OCI-LY7 (cell line): ENCODE data around the gene RNF222. TPM values are rescaled to one million over a fixed set of nuclear protein-coding genes. Genes with fewer than 3 reads are reported as not detected.

ENCODE experiments used
- BruUV-seq: library from RNA; stranded (reverse); fragments of 400-500 nt; replicated peaks from 2 replicates; lab custom pipeline; 2021; lab: Mats Ljungman, UMichigan
- CTCF ChIA-PET: fragments of 300-600 bp; sonication (Branson Sonifier 250); formaldehyde crosslinking; loops from one replicate; lab custom pipeline; 2022; ENCODE audit warnings: antibody characterized with exemption; ENCODE audit not compliant: unreplicated experiment; lab: Charles Lee
- POLR2A ChIA-PET: fragments of 300-600 bp; sonication (Branson Sonifier 250); formaldehyde crosslinking; loops from one replicate; lab custom pipeline; 2022; ENCODE audit warnings: antibody characterized with exemption; lab: Charles Lee
- DNase-seq: peaks from one replicate; pipeline ENCODE4 v3.0.0-alpha.2; 2015; ENCODE audit warnings: low spot score
- H2AFZ ChIP-seq: fragments of 200-600 bp; sonication (generic), shearing (Covaris generic); 2 replicates; pipeline ENCODE4 v1.6.1; 2014; ENCODE audit warnings: mild to moderate bottlenecking, antibody characterized with exemption, low read length, moderate library complexity
- H3K27ac ChIP-seq: fragments of 200-600 bp; sonication (generic); 2 replicates; pipeline ENCODE4 v1.5.1; 2014; ENCODE audit warnings: mixed run types, low read depth, mild to moderate bottlenecking, moderate library complexity, low read length, inconsistent platforms; ENCODE audit not compliant: poor library complexity, severe bottlenecking
- H3K36me3 ChIP-seq: fragments of 200-600 bp; sonication (generic); 2 replicates; pipeline ENCODE4 v1.6.1; 2014; ENCODE audit warnings: mild to moderate bottlenecking, antibody characterized with exemption, low read length, moderate library complexity, mixed read lengths; ENCODE audit not compliant: insufficient read depth
- H3K4me1 ChIP-seq: fragments of 200-600 bp; sonication (generic); 2 replicates; pipeline ENCODE4 v1.5.1; 2014; ENCODE audit warnings: mild to moderate bottlenecking, low read length; ENCODE audit not compliant: insufficient read depth, poor library complexity, severe bottlenecking
- H3K4me2 ChIP-seq: fragments of 200-600 bp; sonication (generic); 2 replicates; pipeline ENCODE4 v1.6.1; 2014; ENCODE audit warnings: mild to moderate bottlenecking, low read length
- H3K4me3 ChIP-seq: fragments of 200-600 bp; sonication (generic); 2 replicates; pipeline ENCODE4 v1.5.1; 2014; ENCODE audit warnings: mild to moderate bottlenecking, low read depth, low read length; ENCODE audit not compliant: poor library complexity, severe bottlenecking
- H3K79me2 ChIP-seq: fragments of 200-600 bp; sonication (generic); 2 replicates; pipeline ENCODE4 v1.6.1; 2016; ENCODE audit warnings: low read depth, mild to moderate bottlenecking, low read length, moderate library complexity, mixed read lengths; ENCODE audit not compliant: insufficient read depth
- H3K9me2 ChIP-seq: fragments of 200-600 bp; sonication (generic); 2 replicates; pipeline ENCODE4 v1.6.1; 2016; ENCODE audit warnings: mild to moderate bottlenecking, low read length, mixed read lengths; ENCODE audit not compliant: insufficient read depth
- H3K9me3 ChIP-seq: fragments of 200-600 bp; sonication (generic); 2 replicates; pipeline ENCODE4 v1.6.1; 2014; ENCODE audit warnings: mild to moderate bottlenecking, mixed run types, low read length, mixed read lengths
- H4K20me1 ChIP-seq: fragments of 200-600 bp; sonication (generic); 2 replicates; pipeline ENCODE4 v1.6.1; 2014; ENCODE audit warnings: mild to moderate bottlenecking, antibody characterized with exemption, low read length, moderate library complexity, mixed read lengths; ENCODE audit not compliant: insufficient read depth
- EZH2phosphoT487 ChIP-seq: fragments of 200-600 bp; sonication (generic); IDR thresholded peaks from 2 replicates; pipeline ENCODE4 v1.6.1; 2018; ENCODE audit warnings: low read depth, borderline replicate concordance, mild to moderate bottlenecking, mixed run types, antibody characterized with exemption, low read length, moderate library complexity, mixed read lengths
- intact Hi-C: fragments of 100-400 bp; cut with micrococcal nuclease; formaldehyde crosslinking; loops from one replicate; pipeline ENCODE4 v1.10.0; 2022; ENCODE audit not compliant: unreplicated experiment
- total RNA-seq, 2 experiments: library from RNA; depleted of rRNA in 1 of 2; stranded (reverse); fragments of >200 nt in 1 of 2; shearing (Covaris generic) in 1 of 2; gene quantifications; 2 replicates each; pipeline ENCODE4 v1.2.3, GENCODE V29; 2014 to 2022
- TF ChIP-seq, protein P1 (sequence below): fragments of 200-600 bp; sonication (generic); conservative IDR thresholded peaks from 2 replicates; pipeline ENCODE4 v1.5.1; 2014; ENCODE audit warnings: mild to moderate bottlenecking, antibody characterized with exemption, low read length, moderate library complexity, mixed read lengths

The RNF222 gene
- total RNA-seq, 2 experiments from 2014 or later = 0.06 to 0.15 TPM

DNA sequence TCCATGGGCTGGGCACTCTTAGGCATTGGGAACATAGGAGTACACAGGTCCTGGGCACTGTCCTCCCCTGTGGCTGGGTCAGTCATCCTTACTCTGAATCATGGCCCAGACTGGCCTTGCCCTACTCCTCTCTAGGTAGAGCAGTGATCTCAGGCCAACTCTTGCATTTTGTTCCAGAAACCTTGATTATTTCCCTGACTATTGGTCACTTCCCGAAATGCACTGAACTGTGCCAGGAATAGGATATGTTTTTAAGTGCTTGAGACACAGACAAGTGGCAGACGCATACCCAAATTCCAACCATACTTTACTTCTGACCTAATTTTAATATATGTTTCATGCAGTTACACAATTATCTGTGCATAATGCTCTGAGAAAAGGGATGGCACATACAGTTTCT lies 31.4 kb downstream of the RNF222 start:
- no TSS peak for BruUV-seq
- H4K20me1 ChIP-seq = no peaks in the 10 kb centered on the region
- no peak for DNase-seq
- peaks cover 6% of the 10 kb centered on the region; the same call in 1 of the 2 replicates for H3K36me3 ChIP-seq
- no peaks in the 10 kb centered on the region for H3K79me2 ChIP-seq
- TF ChIP-seq, protein P1, sequence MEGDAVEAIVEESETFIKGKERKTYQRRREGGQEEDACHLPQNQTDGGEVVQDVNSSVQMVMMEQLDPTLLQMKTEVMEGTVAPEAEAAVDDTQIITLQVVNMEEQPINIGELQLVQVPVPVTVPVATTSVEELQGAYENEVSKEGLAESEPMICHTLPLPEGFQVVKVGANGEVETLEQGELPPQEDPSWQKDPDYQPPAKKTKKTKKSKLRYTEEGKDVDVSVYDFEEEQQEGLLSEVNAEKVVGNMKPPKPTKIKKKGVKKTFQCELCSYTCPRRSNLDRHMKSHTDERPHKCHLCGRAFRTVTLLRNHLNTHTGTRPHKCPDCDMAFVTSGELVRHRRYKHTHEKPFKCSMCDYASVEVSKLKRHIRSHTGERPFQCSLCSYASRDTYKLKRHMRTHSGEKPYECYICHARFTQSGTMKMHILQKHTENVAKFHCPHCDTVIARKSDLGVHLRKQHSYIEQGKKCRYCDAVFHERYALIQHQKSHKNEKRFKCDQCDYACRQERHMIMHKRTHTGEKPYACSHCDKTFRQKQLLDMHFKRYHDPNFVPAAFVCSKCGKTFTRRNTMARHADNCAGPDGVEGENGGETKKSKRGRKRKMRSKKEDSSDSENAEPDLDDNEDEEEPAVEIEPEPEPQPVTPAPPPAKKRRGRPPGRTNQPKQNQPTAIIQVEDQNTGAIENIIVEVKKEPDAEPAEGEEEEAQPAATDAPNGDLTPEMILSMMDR = no peak
- TF ChIP-seq EZH2phosphoT487 = no peak
- H3K4me2 ChIP-seq = no peak overlapping the region
- intact Hi-C loops = no loop called here
- no peaks in the 10 kb centered on the region for H3K9me3 ChIP-seq
- H3K27ac ChIP-seq = no peak overlapping the region
- H3K4me1 ChIP-seq = no peaks in the 10 kb centered on the region
- CTCF ChIA-PET = no interaction called here
- POLR2A ChIA-PET = no interaction called here
- no peaks in the 10 kb centered on the region for H3K9me2 ChIP-seq
- H3K4me3 ChIP-seq = no peak overlapping the region
- H2AFZ ChIP-seq = no peak overlapping the region

DNA sequence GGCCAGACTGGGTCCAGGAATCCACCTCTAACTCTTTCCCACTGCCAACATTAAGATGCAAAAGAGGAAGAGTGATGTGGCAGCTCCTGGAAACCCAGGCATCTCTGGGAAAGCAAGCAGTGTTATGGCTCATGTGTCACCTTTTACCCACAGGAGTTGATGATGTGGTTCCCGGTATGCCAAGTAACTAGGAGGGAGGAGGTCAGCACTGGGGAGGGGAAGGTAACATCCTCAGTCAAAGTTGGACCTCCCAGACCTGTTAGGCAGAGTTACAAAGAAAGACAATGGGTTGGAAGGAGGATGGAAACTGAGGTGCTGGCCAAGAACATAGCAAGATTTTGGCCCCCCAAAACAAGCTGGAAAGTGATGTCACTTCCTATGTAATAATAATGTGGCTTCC lies 32.5 kb downstream of the RNF222 start:
- H3K79me2 ChIP-seq = no peaks in the 10 kb centered on the region
- H3K9me2 ChIP-seq = no peaks in the 10 kb centered on the region
- no peaks in the 10 kb centered on the region for H3K4me1 ChIP-seq
- H4K20me1 ChIP-seq = no peaks in the 10 kb centered on the region
- H3K9me3 ChIP-seq = no peaks in the 10 kb centered on the region
- DNase-seq = no peak
- ChIA-PET POLR2A (no interaction called here), CTCF (no interaction called here)
- H2AFZ ChIP-seq = no peak overlapping the region
- intact Hi-C loops = no loop called here
- BruUV-seq = no TSS peak
- peaks cover 6% of the 10 kb centered on the region; the same call in 1 of the 2 replicates for H3K36me3 ChIP-seq
- TF ChIP-seq, protein P1 = no peak
- no peak for TF ChIP-seq EZH2phosphoT487
- no peak overlapping the region for H3K4me2 ChIP-seq
- H3K4me3 ChIP-seq = no peak overlapping the region
- H3K27ac ChIP-seq = no peak overlapping the region

DNA sequence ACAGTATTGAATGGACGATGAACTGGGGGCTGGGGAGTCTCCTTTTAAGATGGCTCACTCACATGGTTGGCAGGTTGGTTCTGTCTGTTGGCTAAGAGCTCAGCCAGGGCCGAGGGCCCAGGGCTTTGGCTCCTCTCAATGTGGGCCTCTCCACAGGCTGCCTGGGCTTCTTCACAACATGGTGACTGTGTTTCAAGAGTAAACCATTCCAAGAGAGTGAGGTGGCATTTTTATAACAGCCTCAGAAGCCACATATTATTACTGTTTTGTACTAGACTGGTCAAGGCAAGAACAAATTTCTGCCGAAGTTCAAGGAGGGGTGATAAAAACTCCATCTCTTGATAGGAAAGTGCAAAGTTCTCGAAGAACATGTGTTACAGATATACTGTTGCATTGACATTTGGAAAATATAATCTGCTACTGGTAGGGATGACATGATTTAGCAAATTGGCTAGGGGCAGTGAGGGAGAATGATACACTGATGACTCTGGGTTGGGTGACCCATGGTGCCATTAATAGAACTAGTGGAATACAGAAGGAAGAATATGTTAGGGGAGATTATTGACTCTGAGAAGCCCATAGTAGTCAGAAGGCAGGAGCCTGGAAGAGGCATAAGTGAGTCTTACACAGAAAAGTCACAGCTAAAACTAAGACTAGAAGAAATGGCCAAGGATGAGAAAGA lies 34.8 kb downstream of the RNF222 start:
- intact Hi-C loops = loop anchor here (5.0 kb wide), 1 partner anchor 50 kb away; the partner anchor contains the start of gene ARHGEF15
- Histone ChIP-seq H3K36me3 (no peaks in the 10 kb centered on the region), H3K27ac (no peak overlapping the region), H3K4me2 (no peak overlapping the region), H3K4me1 (no peaks in the 10 kb centered on the region), H3K9me3 (no peaks in the 10 kb centered on the region), H4K20me1 (no peaks in the 10 kb centered on the region), H2AFZ (no peak overlapping the region), H3K79me2 (no peaks in the 10 kb centered on the region), H3K9me2 (no peaks in the 10 kb centered on the region), H3K4me3 (no peak overlapping the region)
- no TSS peak for BruUV-seq
- no peak for DNase-seq
- POLR2A ChIA-PET = interaction anchor here (1.2 kb wide), 1 partner anchor 25 kb away, joined by 4 read pairs; no protein-coding TSS in a partner anchor
- CTCF ChIA-PET = no interaction called here
- TF ChIP-seq, protein P1 = no peak
- no peak for TF ChIP-seq EZH2phosphoT487
